ENCODE data around the gene CNN2. TPM values are rescaled to one million over a fixed set of nuclear protein-coding genes. Genes with fewer than 3 reads are reported as not detected.
A peak's percentile ranks its signal among the peaks of the same experiment; 100 is the strongest.

Gene CNN2
- total and polyA plus RNA-seq, 2 of the 13 experiments (the other 11 are each of a cell fraction or from before 2014, with no cell fraction given) = 63.6 to 70.0 TPM

DNA sequence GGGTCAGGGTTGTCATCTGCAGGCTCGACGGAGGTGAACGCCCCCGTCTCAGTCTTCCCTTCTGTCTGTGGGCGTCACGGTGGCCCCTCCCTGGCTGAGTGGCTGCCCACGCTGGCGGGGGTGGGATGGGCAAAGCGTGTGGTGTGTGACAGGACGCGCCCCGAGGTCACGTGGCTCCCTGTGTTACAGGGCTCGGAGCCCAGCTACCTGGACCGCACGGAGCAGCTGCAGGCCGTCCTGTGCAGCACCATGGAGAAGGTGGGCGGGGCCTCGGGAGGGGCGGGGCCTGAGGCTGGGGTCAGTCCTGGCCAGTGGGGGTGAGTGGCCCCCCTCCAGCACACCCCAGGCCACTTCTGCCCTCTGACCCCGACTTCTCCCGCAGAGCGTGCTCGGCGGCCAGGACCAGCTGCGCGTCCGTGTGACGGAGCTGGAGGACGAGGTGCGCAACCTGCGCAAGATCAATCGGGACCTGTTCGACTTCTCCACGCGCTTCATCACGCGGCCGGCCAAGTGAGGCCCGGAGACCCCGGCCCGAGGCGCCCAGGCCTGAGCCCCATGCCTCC is 32.5 kb upstream of the CNN2 start:
- Histone ChIP-seq H4K20me1 (ENCODE audit: insufficient read depth, low read length) (peaks cover 6% of the 10 kb centered on the region; the same call in 1 of the 2 replicates), H3K79me2 (ENCODE audit: insufficient read depth, low read length) (no peaks in the 10 kb centered on the region), H3K9ac (ENCODE audit: insufficient read depth, low read depth, low read length) (peak overlapping the region; percentile 36), H3K27me3 (ENCODE audit: control insufficient read depth in 1 of 2, insufficient read depth in 2 of 2, low read length in 2 of 2) (peaks cover 0 to 7% of the 10 kb centered on the region in 2 experiments; a peak in 3 of 5 replicates), H3K9me3 (ENCODE audit: low read length) (no peaks in the 10 kb centered on the region), H2AFZ (ENCODE audit: low read length) (no peak overlapping the region), H3K4me3 (replicated peaks in 1 of 3; ENCODE audit: insufficient read depth in 1 of 3, low read depth in 2 of 3, low read length in 3 of 3) (peak overlapping the region in 1 of 3 experiments; percentile 54; a peak in 2 of 6 replicates), H3K36me3 (replicated peaks in 1 of 2; ENCODE audit: control insufficient read depth in 1 of 2, insufficient read depth in 2 of 2, low read length in 2 of 2) (peaks cover 10 to 18% of the 10 kb centered on the region in 2 experiments; a peak in 4 of 5 replicates), H3K4me1 (ENCODE audit: insufficient read depth, low read length) (peaks cover 43% of the 10 kb centered on the region), H3K27ac (ENCODE audit: extremely low read length, insufficient read depth, low read length) (peak overlapping the region; percentile 86), H3K4me2 (ENCODE audit: low read depth, low read length) (peak overlapping the region; percentile 58)
- in situ Hi-C loops (cut with HindIII; ENCODE audit: extremely low pct_ligation_motif_present, low pct_unique_long_range_greater_than_20kb) (no loop called here), intact Hi-C loops (cut with micrococcal nuclease; ENCODE audit: unreplicated experiment) (loop anchor here (10.0 kb wide), 1 partner anchor 209 kb away; no protein-coding TSS in a partner anchor)
- DNase-seq (ENCODE audit: low spot score) = no peak
- CTCF ChIA-PET (ENCODE audit: low intra/inter-chr PET ratio, low total read pairs) = no interaction called here
- 93% methylated on average over 24 of the region's 43 CpGs for WGBS (ENCODE audit: low lambda C conversion rate)
- no TSS peak for BruUV-seq (replicated peaks)
- POLR2A ChIA-PET = interaction anchor here (1.0 to 2.2 kb wide), 2 partner anchors 10 to 42 kb away, joined by 3 to 14 read pairs; partner anchors contain the start of gene WDR18
- ATAC-seq = peak; percentile 9
- FAIRE-seq = no peak
- TF ChIP-seq ZNF230 (CRISPR knock-in tag; IDR thresholded peaks at IDR 0.05) (0 out of 2 replicates have a peak, but pooled peaks have one; percentile 17), RELA (CRISPR knock-in tag; IDR thresholded peaks at IDR 0.05) (no peak), TBX2 (CRISPR knock-in tag; IDR thresholded peaks at IDR 0.05; ENCODE audit: borderline replicate concordance) (0 out of 2 replicates have a peak, but pooled peaks have one; percentile 2), ZNF589 (CRISPR knock-in tag; conservative IDR thresholded peaks at IDR 0.05) (peak; percentile 57; the same call in 1 of the 2 replicates), CHCHD3 (CRISPR knock-in tag; IDR thresholded peaks at IDR 0.05) (0 out of 2 replicates have a peak, but pooled peaks have one; percentile 37), ZNF672 (CRISPR knock-in tag; IDR thresholded peaks at IDR 0.05) (0 out of 2 replicates have a peak, but pooled peaks have one; percentile 56), ZBTB7A (CRISPR knock-in tag; IDR thresholded peaks at IDR 0.05) (peak; percentile 5), NONO (IDR thresholded peaks at IDR 0.05) (no peak), NONO (CRISPR knock-in tag; conservative IDR thresholded peaks at IDR 0.05) (0 out of 2 replicates have a peak, but pooled peaks have one; percentile 75), MAFF (IDR thresholded peaks at IDR 0.05; ENCODE audit: low read depth, low read length) (no peak), AGO2 (optimal IDR thresholded peaks at IDR 0.05; ENCODE audit: low read depth, low read length) (peak; percentile 87), SP1 (IDR thresholded peaks at IDR 0.05) (no peak), SP1 (CRISPR knock-in tag; IDR thresholded peaks at IDR 0.05) (peak; percentile 13; the same call in 1 of the 2 replicates), ZNF317 (CRISPR knock-in tag; IDR thresholded peaks at IDR 0.05) (0 out of 2 replicates have a peak, but pooled peaks have one; percentile 1), ZC3H13 (CRISPR knock-in tag; IDR thresholded peaks at IDR 0.05) (0 out of 2 replicates have a peak, but pooled peaks have one; percentile 75), HOXA3 (CRISPR knock-in tag; IDR thresholded peaks at IDR 0.05) (peak; percentile 12; the same call in 1 of the 2 replicates), RBFOX2 (IDR thresholded peaks at IDR 0.05; ENCODE audit: low read depth, low read length) (0 out of 2 replicates have a peak, but pooled peaks have one; percentile 30)
- TF ChIP-seq, protein P1, sequence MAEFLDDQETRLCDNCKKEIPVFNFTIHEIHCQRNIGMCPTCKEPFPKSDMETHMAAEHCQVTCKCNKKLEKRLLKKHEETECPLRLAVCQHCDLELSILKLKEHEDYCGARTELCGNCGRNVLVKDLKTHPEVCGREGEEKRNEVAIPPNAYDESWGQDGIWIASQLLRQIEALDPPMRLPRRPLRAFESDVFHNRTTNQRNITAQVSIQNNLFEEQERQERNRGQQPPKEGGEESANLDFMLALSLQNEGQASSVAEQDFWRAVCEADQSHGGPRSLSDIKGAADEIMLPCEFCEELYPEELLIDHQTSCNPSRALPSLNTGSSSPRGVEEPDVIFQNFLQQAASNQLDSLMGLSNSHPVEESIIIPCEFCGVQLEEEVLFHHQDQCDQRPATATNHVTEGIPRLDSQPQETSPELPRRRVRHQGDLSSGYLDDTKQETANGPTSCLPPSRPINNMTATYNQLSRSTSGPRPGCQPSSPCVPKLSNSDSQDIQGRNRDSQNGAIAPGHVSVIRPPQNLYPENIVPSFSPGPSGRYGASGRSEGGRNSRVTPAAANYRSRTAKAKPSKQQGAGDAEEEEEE (CRISPR knock-in tag; IDR thresholded peaks at IDR 0.05; ENCODE audit: borderline replicate concordance) = no peak
- TF ChIP-seq, protein P2, sequence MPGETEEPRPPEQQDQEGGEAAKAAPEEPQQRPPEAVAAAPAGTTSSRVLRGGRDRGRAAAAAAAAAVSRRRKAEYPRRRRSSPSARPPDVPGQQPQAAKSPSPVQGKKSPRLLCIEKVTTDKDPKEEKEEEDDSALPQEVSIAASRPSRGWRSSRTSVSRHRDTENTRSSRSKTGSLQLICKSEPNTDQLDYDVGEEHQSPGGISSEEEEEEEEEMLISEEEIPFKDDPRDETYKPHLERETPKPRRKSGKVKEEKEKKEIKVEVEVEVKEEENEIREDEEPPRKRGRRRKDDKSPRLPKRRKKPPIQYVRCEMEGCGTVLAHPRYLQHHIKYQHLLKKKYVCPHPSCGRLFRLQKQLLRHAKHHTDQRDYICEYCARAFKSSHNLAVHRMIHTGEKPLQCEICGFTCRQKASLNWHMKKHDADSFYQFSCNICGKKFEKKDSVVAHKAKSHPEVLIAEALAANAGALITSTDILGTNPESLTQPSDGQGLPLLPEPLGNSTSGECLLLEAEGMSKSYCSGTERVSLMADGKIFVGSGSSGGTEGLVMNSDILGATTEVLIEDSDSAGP (CRISPR knock-in tag; IDR thresholded peaks at IDR 0.05; ENCODE audit: borderline replicate concordance) = peak; percentile 46; the same call in 1 of the 2 replicates
- TF ChIP-seq, protein P3, sequence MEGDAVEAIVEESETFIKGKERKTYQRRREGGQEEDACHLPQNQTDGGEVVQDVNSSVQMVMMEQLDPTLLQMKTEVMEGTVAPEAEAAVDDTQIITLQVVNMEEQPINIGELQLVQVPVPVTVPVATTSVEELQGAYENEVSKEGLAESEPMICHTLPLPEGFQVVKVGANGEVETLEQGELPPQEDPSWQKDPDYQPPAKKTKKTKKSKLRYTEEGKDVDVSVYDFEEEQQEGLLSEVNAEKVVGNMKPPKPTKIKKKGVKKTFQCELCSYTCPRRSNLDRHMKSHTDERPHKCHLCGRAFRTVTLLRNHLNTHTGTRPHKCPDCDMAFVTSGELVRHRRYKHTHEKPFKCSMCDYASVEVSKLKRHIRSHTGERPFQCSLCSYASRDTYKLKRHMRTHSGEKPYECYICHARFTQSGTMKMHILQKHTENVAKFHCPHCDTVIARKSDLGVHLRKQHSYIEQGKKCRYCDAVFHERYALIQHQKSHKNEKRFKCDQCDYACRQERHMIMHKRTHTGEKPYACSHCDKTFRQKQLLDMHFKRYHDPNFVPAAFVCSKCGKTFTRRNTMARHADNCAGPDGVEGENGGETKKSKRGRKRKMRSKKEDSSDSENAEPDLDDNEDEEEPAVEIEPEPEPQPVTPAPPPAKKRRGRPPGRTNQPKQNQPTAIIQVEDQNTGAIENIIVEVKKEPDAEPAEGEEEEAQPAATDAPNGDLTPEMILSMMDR (CRISPR knock-in tag; IDR thresholded peaks at IDR 0.05) = no peak

Measured in HepG2 (cell line).